Measurements from ENCODE around the gene MACROD2. TPM values are rescaled to one million over a fixed set of nuclear protein-coding genes. Genes with fewer than 3 reads are reported as not detected.
"Not testable (repeated sequence)": the region's sequence is repeated elsewhere in the genome, so short reads cannot be mapped to it uniquely, and the experiment has no call there.

The MACROD2 gene
- total and polyA plus RNA-seq, 2 of the 4 experiments (the other 2 are of a cell fraction): not detected

DNA sequence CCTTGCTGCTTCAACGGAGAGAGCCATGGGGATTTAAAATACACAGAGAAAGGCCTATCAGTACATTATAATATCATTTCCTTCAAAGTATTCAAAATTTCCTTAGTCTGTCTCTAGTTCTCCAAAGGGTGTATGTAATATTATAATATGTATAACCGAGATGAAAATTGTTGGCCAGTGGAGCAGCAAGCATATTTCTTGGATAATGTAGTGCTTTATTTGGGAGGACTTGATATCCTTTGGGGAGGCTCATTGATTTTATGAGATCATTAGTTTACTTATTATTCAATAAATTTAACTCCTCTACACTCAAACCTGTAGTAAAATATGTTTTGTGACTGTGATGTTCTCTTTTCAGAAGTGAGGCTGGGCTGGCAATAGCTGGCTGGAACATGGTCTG, 1145.0 kb downstream of the MACROD2 start:
- TF ChIP-seq, protein P1, sequence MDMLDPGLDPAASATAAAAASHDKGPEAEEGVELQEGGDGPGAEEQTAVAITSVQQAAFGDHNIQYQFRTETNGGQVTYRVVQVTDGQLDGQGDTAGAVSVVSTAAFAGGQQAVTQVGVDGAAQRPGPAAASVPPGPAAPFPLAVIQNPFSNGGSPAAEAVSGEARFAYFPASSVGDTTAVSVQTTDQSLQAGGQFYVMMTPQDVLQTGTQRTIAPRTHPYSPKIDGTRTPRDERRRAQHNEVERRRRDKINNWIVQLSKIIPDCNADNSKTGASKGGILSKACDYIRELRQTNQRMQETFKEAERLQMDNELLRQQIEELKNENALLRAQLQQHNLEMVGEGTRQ (IDR thresholded peaks at IDR 0.05; ENCODE audit: low read depth, low read length): no peak
- TF ChIP-seq NFE2L2 (IDR thresholded peaks at IDR 0.05; ENCODE audit: low read depth, low read length) (no peak), MXI1 (IDR thresholded peaks at IDR 0.05; ENCODE audit: borderline replicate concordance, low read depth, low read length) (no peak), BHLHE40 (IDR thresholded peaks at IDR 0.05; ENCODE audit: low read depth, low read length) (no peak)
- Histone ChIP-seq H2AFZ (replicated peaks; ENCODE audit: low read length, poor library complexity) (no peak overlapping the region), H3K9ac (ENCODE audit: low read depth, low read length) (no peak overlapping the region), H2AK5ac (ENCODE audit: low read depth, low read length) (no peak overlapping the region), H4K91ac (ENCODE audit: insufficient read depth, low read depth, low read length) (no peak overlapping the region), H3K4me1 (ENCODE audit: control insufficient read depth, insufficient read depth, low read length) (no peaks in the 10 kb centered on the region), H2BK20ac (ENCODE audit: low read depth, low read length) (no peak overlapping the region), H2BK5ac (ENCODE audit: low read depth, low read length, poor library complexity, severe bottlenecking) (no peak overlapping the region), H3K9me3 (ENCODE audit: control insufficient read depth, insufficient read depth, low read length) (peaks cover 2% of the 10 kb centered on the region), H3K56ac (ENCODE audit: extremely low read depth, insufficient read depth, low read length) (no peak overlapping the region), H4K5ac (ENCODE audit: low read depth, low read length) (no peak overlapping the region), H3K9me1 (ENCODE audit: insufficient read depth, low read length) (no peaks in the 10 kb centered on the region), H4K20me1 (ENCODE audit: insufficient read depth, low read length) (no peaks in the 10 kb centered on the region), H3K27me3 (ENCODE audit: control insufficient read depth, insufficient read depth, low read length) (no peaks in the 10 kb centered on the region), H3K36me3 (ENCODE audit: control insufficient read depth, insufficient read depth, low read length) (no peaks in the 10 kb centered on the region), H2BK15ac (ENCODE audit: low read depth, low read length) (no peak overlapping the region), H3K23ac (ENCODE audit: low read depth, low read length) (no peak overlapping the region), H3K79me1 (ENCODE audit: low read depth in 1 of 2, low read length in 2 of 2) (no peaks in the 10 kb centered on the region), H3K4me3 (ENCODE audit: insufficient read depth, low read depth, low read length) (no peak overlapping the region), H3K4me2 (ENCODE audit: low read depth, low read length) (no peak overlapping the region), H3K27ac (ENCODE audit: insufficient read depth, low read length) (no peak overlapping the region), H3K14ac (replicated peaks; ENCODE audit: low read depth, low read length) (no peak overlapping the region), H3K18ac (ENCODE audit: low read depth, low read length) (no peak overlapping the region), H4K8ac (ENCODE audit: low read depth in 2 of 2, low read length in 2 of 2) (no peak overlapping the region), H3K4ac (ENCODE audit: low read depth, low read length) (no peak overlapping the region), H2AK9ac (replicated peaks; ENCODE audit: low read depth, low read length, poor library complexity) (no peak overlapping the region), H2BK120ac (ENCODE audit: low read depth, low read length) (no peak overlapping the region)
- no TSS peak for BruUV-seq (replicated peaks)
- DNase-seq: no peak
- POLR2A ChIA-PET (ENCODE audit: unreplicated experiment): no interaction called here
- dilution Hi-C loops (cut with HindIII; ENCODE audit: low sequenced_read_pairs, unreplicated experiment) (no loop called here), intact Hi-C loops (cut with micrococcal nuclease) (no loop called here), in situ Hi-C loops (cut with MboI; ENCODE audit: low sequenced_read_pairs) (no loop called here)
- CTCF ChIA-PET: no interaction called here
- no peak for ATAC-seq (ENCODE audit: low read depth)
- WGBS, 2 experiments (ENCODE audit: extremely low coverage in 2 of 2, insufficient read length in 1 of 2): no CpG with 5 or more reads among the region's 2 CpGs

DNA sequence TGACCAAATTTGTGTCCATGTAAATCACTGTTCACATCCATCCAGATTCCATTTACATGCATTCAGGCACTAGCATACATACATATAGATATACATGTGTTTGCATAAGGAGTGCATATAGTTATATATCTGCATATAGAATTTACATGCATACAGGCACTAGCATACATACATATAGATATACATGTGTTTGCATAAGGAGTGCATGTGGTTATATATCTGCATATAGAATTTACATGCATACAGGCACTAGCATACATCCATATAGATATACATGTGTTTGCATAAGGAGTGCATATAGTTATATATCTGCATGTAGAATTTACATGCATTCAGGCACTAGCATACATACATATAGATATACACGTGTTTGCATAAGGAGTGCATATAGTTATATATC, 1145.6 kb downstream of the MACROD2 start:
- H3K9me3 ChIP-seq (ENCODE audit: control insufficient read depth, insufficient read depth, low read length); ATAC-seq (ENCODE audit: low read depth); H2BK5ac ChIP-seq (ENCODE audit: low read depth, low read length, poor library complexity, severe bottlenecking); H3K27me3 ChIP-seq (ENCODE audit: control insufficient read depth, insufficient read depth, low read length); H3K36me3 ChIP-seq (ENCODE audit: control insufficient read depth, insufficient read depth, low read length); H4K91ac ChIP-seq (ENCODE audit: insufficient read depth, low read depth, low read length); H3K56ac ChIP-seq (ENCODE audit: extremely low read depth, insufficient read depth, low read length); dilution Hi-C loops (cut with HindIII; ENCODE audit: low sequenced_read_pairs, unreplicated experiment); H3K9me1 ChIP-seq (ENCODE audit: insufficient read depth, low read length); H4K8ac ChIP-seq (ENCODE audit: low read depth in 2 of 2, low read length in 2 of 2); intact Hi-C loops (cut with micrococcal nuclease); H3K79me1 ChIP-seq (ENCODE audit: low read depth in 1 of 2, low read length in 2 of 2); H2AK5ac ChIP-seq (ENCODE audit: low read depth, low read length); POLR2A ChIA-PET (ENCODE audit: unreplicated experiment); H4K20me1 ChIP-seq (ENCODE audit: insufficient read depth, low read length); H3K4me1 ChIP-seq (ENCODE audit: control insufficient read depth, insufficient read depth, low read length); H4K5ac ChIP-seq (ENCODE audit: low read depth, low read length); H2BK120ac ChIP-seq (ENCODE audit: low read depth, low read length); H3K27ac ChIP-seq (ENCODE audit: insufficient read depth, low read length); H2AFZ ChIP-seq (replicated peaks; ENCODE audit: low read length, poor library complexity); H3K9ac ChIP-seq (ENCODE audit: low read depth, low read length); H3K4me3 ChIP-seq (ENCODE audit: insufficient read depth, low read depth, low read length); H3K23ac ChIP-seq (ENCODE audit: low read depth, low read length); in situ Hi-C loops (cut with MboI; ENCODE audit: low sequenced_read_pairs); H2BK15ac ChIP-seq (ENCODE audit: low read depth, low read length); H3K18ac ChIP-seq (ENCODE audit: low read depth, low read length); H2AK9ac ChIP-seq (replicated peaks; ENCODE audit: low read depth, low read length, poor library complexity); DNase-seq; H3K4ac ChIP-seq (ENCODE audit: low read depth, low read length); H2BK20ac ChIP-seq (ENCODE audit: low read depth, low read length); BruUV-seq (replicated peaks); H3K4me2 ChIP-seq (ENCODE audit: low read depth, low read length); H3K14ac ChIP-seq (replicated peaks; ENCODE audit: low read depth, low read length); CTCF ChIA-PET: not testable (repeated sequence)
- WGBS, 2 experiments (ENCODE audit: extremely low coverage in 2 of 2, insufficient read length in 1 of 2): no CpG with 5 or more reads among the region's 1 CpG

Measured in IMR-90 (cell line).